Measurements from ENCODE around the gene TNNT3.

- no peak for TF ChIP-seq CTCF (IDR thresholded peaks at IDR 0.05; ENCODE audit: insufficient read depth, low read length)
- TF ChIP-seq POLR2AphosphoS5 (IDR thresholded peaks at IDR 0.05; ENCODE audit: low read depth): no peak
Measured at GRCh38 chr11:1888347-1888753, 31.2 kb upstream of the TNNT3 start.
